ENCODE data around the gene MTA3. TPM values are rescaled to one million over a fixed set of nuclear protein-coding genes. Genes with fewer than 3 reads are reported as not detected.

Gene MTA3
- total RNA-seq, 1 donor from 2014 or later, result 25.8 TPM

- DNase-seq (ENCODE audit: low read depth), result no peak
- Histone ChIP-seq H3K36me3 (ENCODE audit: control insufficient read depth, insufficient read depth, low read length) (no peaks in the 10 kb centered on the region), H3K4me3 (ENCODE audit: low read depth, low read length) (no peak overlapping the region), H3K27me3 (ENCODE audit: control insufficient read depth, insufficient read depth, low read length) (peaks cover 2% of the 10 kb centered on the region)
- no peak for TF ChIP-seq CTCF (IDR thresholded peaks at IDR 0.05; ENCODE audit: insufficient read depth, low read length, poor library complexity, severe bottlenecking)
Measured at GRCh38 chr2:42786561-42787345, 218.3 kb downstream of the MTA3 start.

- Histone ChIP-seq H3K4me3 (ENCODE audit: low read depth, low read length) (no peak overlapping the region), H3K27me3 (ENCODE audit: control insufficient read depth, insufficient read depth, low read length) (peaks cover 6% of the 10 kb centered on the region), H3K36me3 (ENCODE audit: control insufficient read depth, insufficient read depth, low read length) (no peaks in the 10 kb centered on the region)
- no peak for TF ChIP-seq CTCF (IDR thresholded peaks at IDR 0.05; ENCODE audit: insufficient read depth, low read length, poor library complexity, severe bottlenecking)
- DNase-seq (ENCODE audit: low read depth), result no peak
Measured at GRCh38 chr2:42787424-42787787, 219.0 kb downstream of the MTA3 start.

GRCh38 chr2:42787788-42788477, 219.5 kb downstream of the MTA3 start:
- no peak for TF ChIP-seq CTCF (IDR thresholded peaks at IDR 0.05; ENCODE audit: insufficient read depth, low read length, poor library complexity, severe bottlenecking)
- no peak for DNase-seq (ENCODE audit: low read depth)
- Histone ChIP-seq H3K27me3 (ENCODE audit: control insufficient read depth, insufficient read depth, low read length) (peaks cover 10% of the 10 kb centered on the region), H3K36me3 (ENCODE audit: control insufficient read depth, insufficient read depth, low read length) (no peaks in the 10 kb centered on the region), H3K4me3 (ENCODE audit: low read depth, low read length) (no peak overlapping the region)

GRCh38 chr2:42788478-42788793, 220.0 kb downstream of the MTA3 start:
- no peak for TF ChIP-seq CTCF (IDR thresholded peaks at IDR 0.05; ENCODE audit: insufficient read depth, low read length, poor library complexity, severe bottlenecking)
- H3K27me3 ChIP-seq (ENCODE audit: control insufficient read depth, insufficient read depth, low read length), result peaks cover 14% of the 10 kb centered on the region
- DNase-seq (ENCODE audit: low read depth), result no peak
- no peaks in the 10 kb centered on the region for H3K36me3 ChIP-seq (ENCODE audit: control insufficient read depth, insufficient read depth, low read length)
- H3K4me3 ChIP-seq (ENCODE audit: low read depth, low read length), result no peak overlapping the region

GRCh38 chr2:42788882-42789281, 220.4 kb downstream of the MTA3 start:
- no peak for DNase-seq (ENCODE audit: low read depth)
- Histone ChIP-seq H3K4me3 (ENCODE audit: low read depth, low read length) (no peak overlapping the region), H3K27me3 (ENCODE audit: control insufficient read depth, insufficient read depth, low read length) (peaks cover 14% of the 10 kb centered on the region), H3K36me3 (ENCODE audit: control insufficient read depth, insufficient read depth, low read length) (no peaks in the 10 kb centered on the region)
- TF ChIP-seq CTCF (IDR thresholded peaks at IDR 0.05; ENCODE audit: insufficient read depth, low read length, poor library complexity, severe bottlenecking), result no peak

Data from kidney epithelial cell (primary cell).